Small intestine (tissue), 7 donors: ENCODE data around the gene RIMS1. TPM values are rescaled to one million over a fixed set of nuclear protein-coding genes. Genes with fewer than 3 reads are reported as not detected.
A peak's percentile ranks its signal among the peaks of the same experiment; 100 is the strongest.

Experiments used
- DNase-seq, 2 donors: peaks; one replicate each; pipeline versions ENCODE4 v3.0.0 to v3.0.0-alpha.2; 2013
- FAIRE-seq: peaks from 2 replicates; lab custom pipeline; 2012; peaks lifted over from hg19 to GRCh38; lab: Jason Lieb, UNC
- H3K27ac ChIP-seq, 3 donors: one replicate each; pipeline ENCODE4 v1.5.1; 2013; ENCODE audit warnings: low read length in 2 of 3, mild to moderate bottlenecking in 2 of 3, control low read depth in 1 of 3, inconsistent platforms in 1 of 3, low read depth in 1 of 3, moderate library complexity in 1 of 3
- H3K27me3 ChIP-seq, 3 donors: one replicate each; pipeline ENCODE4 v1.6.1; 2013; ENCODE audit warnings: low read length in 3 of 3, inconsistent platforms in 1 of 3; ENCODE audit not compliant: control insufficient read depth in 3 of 3, insufficient read depth in 3 of 3
- H3K36me3 ChIP-seq, 3 donors: one replicate each; pipeline ENCODE4 v1.6.1; 2013; ENCODE audit warnings: low read length in 3 of 3, inconsistent platforms in 1 of 3, low read depth in 1 of 3, mild to moderate bottlenecking in 1 of 3, moderate library complexity in 1 of 3; ENCODE audit not compliant: control insufficient read depth in 3 of 3, insufficient read depth in 2 of 3
- H3K4me1 ChIP-seq, 3 donors: one replicate each; pipeline ENCODE4 v1.6.1; 2013; ENCODE audit warnings: low read length in 2 of 3, inconsistent platforms in 1 of 3, low read depth in 1 of 3, mild to moderate bottlenecking in 1 of 3, moderate library complexity in 1 of 3; ENCODE audit not compliant: control insufficient read depth in 3 of 3, insufficient read depth in 2 of 3
- H3K4me3 ChIP-seq, 3 donors: one replicate each; pipeline ENCODE4 v1.5.1; 2013; ENCODE audit warnings: low read length in 3 of 3, control low read depth in 1 of 3, inconsistent platforms in 1 of 3, low read depth in 1 of 3, mild to moderate bottlenecking in 1 of 3, moderate library complexity in 1 of 3
- H3K9me3 ChIP-seq, 2 donors: one replicate each; pipeline ENCODE4 v1.6.1; 2013; ENCODE audit warnings: low read depth in 1 of 2, low read length in 1 of 2; ENCODE audit not compliant: control insufficient read depth in 2 of 2, insufficient read depth in 1 of 2
- WGBS, 3 donors: extraction: QIAGEN DNeasy Blood & Tissue Kit; methylation state at CpG; one replicate each; pipeline ENCODE4 v1.1.7; 2013; 5-methylcytosine and 5-hydroxymethylcytosine counted together
- polyA plus RNA-seq, 4 donors: library from polyadenylated mRNA; stranded (reverse) in 3 of 4; unstranded in 1 of 4; fragments of 200-250 nt in 3 of 4; fragments of 120-200 nt in 1 of 4; gene quantifications; one replicate each; pipeline versions ENCODE4 v1.2.1 to v1.2.3, GENCODE V29; 2013
- donor health status: healthy with polysubstance abuse.
- donor health status: control.
- donor health status: control.
- donor health status: Bipolar disorder and iron deficiency.
- donor health status: healthy.

RIMS1 gene
- polyA plus RNA-seq, 4 donors, result 0.27 to 1.4 (median 0.52) TPM; not detected in 1

- Histone ChIP-seq H3K4me3 (no peak overlapping the region), H3K36me3 (no peaks in the 10 kb centered on the region)
These were observed 326.3 kb downstream of the RIMS1 start for GRCh38 chr6:72212686-72213085.

GRCh38 chr6:72213654-72214053, 327.3 kb downstream of the RIMS1 start:
- H3K4me3 ChIP-seq, result no peak overlapping the region
- H3K36me3 ChIP-seq, result no peaks in the 10 kb centered on the region
- H3K9me3 ChIP-seq, result no peaks in the 10 kb centered on the region
- no peaks in the 10 kb centered on the region for H3K27me3 ChIP-seq
- no peaks in the 10 kb centered on the region for H3K4me1 ChIP-seq
- 91 to 95% (median 95%) methylated on average over 1 of the region's 1 CpG for WGBS, 3 donors
- FAIRE-seq (no peak), DNase-seq (no peak)
- no peak overlapping the region for H3K27ac ChIP-seq

More at GRCh38 chr6:72212686-72213085, 326.3 kb downstream of the RIMS1 start:
- FAIRE-seq, result no peak
- DNase-seq, result no peak
- no peaks in the 10 kb centered on the region for H3K4me1 ChIP-seq
- no peaks in the 10 kb centered on the region for H3K27me3 ChIP-seq
- H3K27ac ChIP-seq, result no peak overlapping the region
- 63 to 83% (median 68%) methylated on average over 3 of the region's 3 CpGs for WGBS, 3 donors
- no peaks in the 10 kb centered on the region for H3K9me3 ChIP-seq

- H3K9me3 ChIP-seq, result no peaks in the 10 kb centered on the region
These were observed 330.1 kb downstream of the RIMS1 start for GRCh38 chr6:72216222-72217068.

GRCh38 chr6:72217626-72218025, 331.3 kb downstream of the RIMS1 start:
- WGBS, 3 donors, result 86 to 92% (median 89%) methylated on average over 2 of the region's 2 CpGs
- H3K9me3 ChIP-seq, result no peaks in the 10 kb centered on the region
- FAIRE-seq, result no peak
- no peak overlapping the region for H3K27ac ChIP-seq
- no peaks in the 10 kb centered on the region for H3K36me3 ChIP-seq
- no peak for DNase-seq
- no peaks in the 10 kb centered on the region for H3K4me1 ChIP-seq
- H3K4me3 ChIP-seq, result no peak overlapping the region
- H3K27me3 ChIP-seq, result no peaks in the 10 kb centered on the region

More at GRCh38 chr6:72216222-72217068, 330.1 kb downstream of the RIMS1 start:
- Histone ChIP-seq H3K27me3 (no peaks in the 10 kb centered on the region), H3K4me3 (no peak overlapping the region), H3K27ac (no peak overlapping the region), H3K36me3 (no peaks in the 10 kb centered on the region), H3K4me1 (no peaks in the 10 kb centered on the region)
- WGBS, 3 donors, result 18 to 39% (median 28%) methylated on average over 4 of the region's 4 CpGs
- no peak for FAIRE-seq
- peak in 1 of 2 donors; percentile 2 for DNase-seq

GRCh38 chr6:72218125-72218524, 331.8 kb downstream of the RIMS1 start:
- peak; percentile 1 to 4 for DNase-seq
- no peak for FAIRE-seq
- WGBS, 3 donors, result 14 to 20% (median 15%) methylated on average over 2 of the region's 2 CpGs
- Histone ChIP-seq H3K9me3 (no peaks in the 10 kb centered on the region), H3K4me3 (no peak overlapping the region), H3K27ac (no peak overlapping the region), H3K36me3 (no peaks in the 10 kb centered on the region), H3K27me3 (no peaks in the 10 kb centered on the region), H3K4me1 (no peaks in the 10 kb centered on the region)

GRCh38 chr6:72219536-72219935, 333.2 kb downstream of the RIMS1 start:
- no peaks in the 10 kb centered on the region for H3K9me3 ChIP-seq
- H3K27ac ChIP-seq, result no peak overlapping the region
- DNase-seq (no peak), FAIRE-seq (no peak)
- H3K4me3 ChIP-seq, result no peak overlapping the region
- no peaks in the 10 kb centered on the region for H3K27me3 ChIP-seq
- no peaks in the 10 kb centered on the region for H3K36me3 ChIP-seq
- H3K4me1 ChIP-seq, result no peaks in the 10 kb centered on the region

- FAIRE-seq, result peak; percentile 39
- WGBS, 3 donors, result 4 to 31% (median 14%) methylated on average over 1 of the region's 1 CpG
These were observed 351.7 kb downstream of the RIMS1 start for GRCh38 chr6:72238021-72238420.

GRCh38 chr6:72238900-72239299, 352.6 kb downstream of the RIMS1 start:
- Histone ChIP-seq H3K27ac (no peak overlapping the region), H3K9me3 (no peaks in the 10 kb centered on the region), H3K4me3 (no peak overlapping the region), H3K27me3 (no peaks in the 10 kb centered on the region), H3K36me3 (no peaks in the 10 kb centered on the region), H3K4me1 (no peaks in the 10 kb centered on the region)
- whole genome bisulfite sequencing, 3 donors, result 70 to 76% (median 72%) methylated on average over 1 of the region's 1 CpG
- FAIRE-seq, result no peak
- no peak for DNase-seq

More at GRCh38 chr6:72238021-72238420, 351.7 kb downstream of the RIMS1 start:
- H3K27me3 ChIP-seq, result no peaks in the 10 kb centered on the region
- no peaks in the 10 kb centered on the region for H3K9me3 ChIP-seq
- no peak overlapping the region for H3K27ac ChIP-seq
- DNase-seq, result no peak
- H3K4me3 ChIP-seq, result no peak overlapping the region
- no peaks in the 10 kb centered on the region for H3K4me1 ChIP-seq
- H3K36me3 ChIP-seq, result no peaks in the 10 kb centered on the region
